ENCODE results near the gene TKTL2. TPM values are rescaled to one million over a fixed set of nuclear protein-coding genes. Genes with fewer than 3 reads are reported as not detected.

Gene TKTL2, protein sequence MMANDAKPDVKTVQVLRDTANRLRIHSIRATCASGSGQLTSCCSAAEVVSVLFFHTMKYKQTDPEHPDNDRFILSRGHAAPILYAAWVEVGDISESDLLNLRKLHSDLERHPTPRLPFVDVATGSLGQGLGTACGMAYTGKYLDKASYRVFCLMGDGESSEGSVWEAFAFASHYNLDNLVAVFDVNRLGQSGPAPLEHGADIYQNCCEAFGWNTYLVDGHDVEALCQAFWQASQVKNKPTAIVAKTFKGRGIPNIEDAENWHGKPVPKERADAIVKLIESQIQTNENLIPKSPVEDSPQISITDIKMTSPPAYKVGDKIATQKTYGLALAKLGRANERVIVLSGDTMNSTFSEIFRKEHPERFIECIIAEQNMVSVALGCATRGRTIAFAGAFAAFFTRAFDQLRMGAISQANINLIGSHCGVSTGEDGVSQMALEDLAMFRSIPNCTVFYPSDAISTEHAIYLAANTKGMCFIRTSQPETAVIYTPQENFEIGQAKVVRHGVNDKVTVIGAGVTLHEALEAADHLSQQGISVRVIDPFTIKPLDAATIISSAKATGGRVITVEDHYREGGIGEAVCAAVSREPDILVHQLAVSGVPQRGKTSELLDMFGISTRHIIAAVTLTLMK
- total RNA-seq = not detected

- no peaks in the 10 kb centered on the region for H3K9me3 Mint-ChIP-seq (ENCODE audit: insufficient read depth)
- H3K27me3 Mint-ChIP-seq (ENCODE audit: low read depth) = peaks cover 4% of the 10 kb centered on the region
- no peaks in the 10 kb centered on the region for H3K4me1 Mint-ChIP-seq (ENCODE audit: low read depth)
- DNase-seq (no peak), ATAC-seq (no peak)
- no peak within 1 kb of the TSS for H3K4me3 Mint-ChIP-seq
- no peaks in the 10 kb centered on the region for H3K36me3 Mint-ChIP-seq (ENCODE audit: low read depth)
- H3K27ac Mint-ChIP-seq = no peak within 1 kb of the TSS
- POLR2A ChIA-PET = no interaction called here
- CTCF ChIA-PET = no interaction called here
Observed at GRCh38 chr4:163473576-163473975, at the start of gene TKTL2. TKTL2 (minus strand) TSS chr4:163473754; CDS start chr4:163473734, 20 bp downstream.

DNA sequence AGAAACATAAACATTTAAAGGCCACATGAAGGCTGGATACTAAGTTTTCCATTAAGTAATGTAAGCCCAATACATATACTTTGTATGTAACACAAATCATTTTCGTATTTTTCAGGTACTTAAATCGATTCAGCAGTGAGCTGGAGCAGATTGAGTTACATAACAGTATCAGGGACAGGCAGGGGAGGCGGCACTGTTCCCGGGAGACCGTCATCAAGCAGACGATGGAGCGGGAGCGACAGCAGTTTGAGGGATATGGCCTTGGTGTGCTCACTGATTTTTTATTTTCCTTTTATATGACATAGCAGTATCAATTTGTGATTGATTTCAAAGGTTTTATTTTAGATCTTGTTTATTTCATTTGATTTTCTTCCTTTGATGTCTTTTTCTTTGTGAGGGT lies 41.6 kb upstream of the TKTL2 start:
- ATAC-seq (no peak), DNase-seq (no peak)
- POLR2A ChIA-PET = no interaction called here
- CTCF ChIA-PET = no interaction called here
- Mint-ChIP-seq H3K4me1 (ENCODE audit: low read depth) (peaks cover 1% of the 10 kb centered on the region), H3K27ac (peak overlapping the region; percentile 5), H3K9me3 (ENCODE audit: insufficient read depth) (no peaks in the 10 kb centered on the region), H3K4me3 (no peak overlapping the region), H3K36me3 (ENCODE audit: low read depth) (peaks cover 51% of the 10 kb centered on the region), H3K27me3 (ENCODE audit: low read depth) (no peaks in the 10 kb centered on the region)

GRCh38 chr4:163505374-163505773 lies 31.8 kb upstream of the TKTL2 start:
- DNase-seq (no peak), ATAC-seq (no peak)
- Mint-ChIP-seq H3K4me1 (ENCODE audit: low read depth) (peaks cover 16% of the 10 kb centered on the region), H3K27me3 (ENCODE audit: low read depth) (no peaks in the 10 kb centered on the region), H3K36me3 (ENCODE audit: low read depth) (peaks cover 38% of the 10 kb centered on the region), H3K9me3 (ENCODE audit: insufficient read depth) (peaks cover 3% of the 10 kb centered on the region), H3K4me3 (no peak overlapping the region), H3K27ac (no peak overlapping the region)
- ChIA-PET CTCF (interaction anchor here (0.6 to 1.0 kb wide), 2 partner anchors 9 to 36 kb away, joined by 3 read pairs; no protein-coding TSS in a partner anchor), POLR2A (no interaction called here)

DNA sequence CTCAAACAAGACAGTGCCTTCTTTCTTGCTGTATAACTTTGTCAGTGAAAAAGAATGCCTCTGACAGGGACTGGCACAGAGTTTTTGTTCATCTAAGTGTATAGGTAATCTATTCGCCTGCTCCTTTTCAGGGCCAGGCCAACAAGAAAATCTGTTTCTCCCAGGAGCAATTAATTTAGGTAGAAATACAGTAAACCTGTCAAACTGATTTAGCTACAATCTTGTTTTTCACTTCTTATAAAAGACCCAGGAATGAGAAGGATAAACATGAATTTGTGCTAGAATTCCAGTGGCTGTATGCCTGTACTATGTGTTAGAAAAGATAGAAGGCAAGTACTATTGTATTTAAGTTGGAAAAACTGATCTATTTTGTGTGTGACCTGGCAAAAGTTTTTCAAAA lies 27.0 kb upstream of the TKTL2 start:
- Mint-ChIP-seq H3K36me3 (ENCODE audit: low read depth) (peaks cover 35% of the 10 kb centered on the region), H3K4me1 (ENCODE audit: low read depth) (peaks cover 34% of the 10 kb centered on the region), H3K27ac (no peak overlapping the region), H3K9me3 (ENCODE audit: insufficient read depth) (peaks cover 3% of the 10 kb centered on the region), H3K4me3 (no peak overlapping the region), H3K27me3 (ENCODE audit: low read depth) (no peaks in the 10 kb centered on the region)
- no peak for DNase-seq
- no peak for ATAC-seq
- POLR2A ChIA-PET = no interaction called here
- CTCF ChIA-PET = interaction anchor here (1.6 kb wide), 1 partner anchor 9 kb away, joined by 3 read pairs; no protein-coding TSS in a partner anchor

- ATAC-seq (no peak), DNase-seq (no peak)
- ChIA-PET POLR2A (interaction anchor here (0.7 to 1.0 kb wide), 3 partner anchors 93 to 330 kb away, joined by 3 to 4 read pairs (median 3); partner anchors contain the start of gene NAF1), CTCF (interaction anchor here (0.8 to 1.8 kb wide), 5 partner anchors 9 to 54 kb away, joined by 3 to 5 read pairs (median 3); no protein-coding TSS in a partner anchor)
- Mint-ChIP-seq H3K4me1 (ENCODE audit: low read depth) (peaks cover 38% of the 10 kb centered on the region), H3K36me3 (ENCODE audit: low read depth) (peaks cover 25% of the 10 kb centered on the region), H3K4me3 (peak overlapping the region; percentile 78), H3K27ac (peak overlapping the region; percentile 73), H3K27me3 (ENCODE audit: low read depth) (no peaks in the 10 kb centered on the region), H3K9me3 (ENCODE audit: insufficient read depth) (no peaks in the 10 kb centered on the region)
Observed at GRCh38 chr4:163495900-163496299, 22.3 kb upstream of the TKTL2 start.

DNA sequence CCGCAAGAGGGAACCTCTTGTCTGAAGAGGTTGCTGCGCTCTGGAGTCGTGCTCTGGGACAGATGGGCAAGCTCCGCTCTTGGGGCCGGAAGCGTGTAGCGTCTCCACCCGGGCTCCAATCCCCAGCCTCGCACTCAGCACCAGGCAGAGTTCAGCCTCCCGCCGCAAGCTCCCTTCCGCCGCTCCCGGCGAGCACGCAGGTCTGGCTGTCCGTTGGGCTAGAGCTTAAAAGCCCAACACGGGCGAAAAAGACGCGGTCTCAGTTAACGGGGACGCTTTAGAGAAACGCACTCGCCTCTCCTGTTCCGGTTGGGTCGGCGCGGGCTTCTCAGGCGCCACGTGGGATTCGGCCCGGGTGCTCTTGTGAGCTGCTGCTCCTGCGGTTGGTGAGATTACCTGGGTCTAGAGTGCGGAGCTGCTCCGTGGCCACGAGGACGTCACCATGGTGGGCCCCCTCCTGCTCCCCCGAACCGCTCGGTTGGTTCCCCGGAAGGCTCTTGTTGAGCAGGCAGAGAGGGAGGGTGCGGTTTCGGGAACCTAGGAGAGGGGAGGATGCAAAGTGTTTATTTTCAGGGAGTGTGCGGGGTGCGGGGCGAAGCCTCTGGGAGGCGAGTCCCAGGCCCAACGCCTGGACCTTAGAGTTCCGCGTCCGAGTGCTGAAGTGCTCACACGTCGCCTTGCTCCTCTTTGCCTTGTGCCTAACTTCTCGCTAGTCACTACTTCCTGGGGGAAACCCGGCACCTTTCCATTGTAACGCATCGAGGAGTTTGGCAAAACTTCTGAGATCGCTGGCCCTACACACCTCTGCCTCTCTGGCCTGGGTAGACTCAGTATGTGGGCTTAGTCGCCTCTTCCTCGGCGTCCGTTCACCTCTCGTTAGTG lies 21.0 kb upstream of the TKTL2 start, which contains the start of gene TMA16:
TMA16 (plus strand) TSS at position 331 of the 882 bp plus-strand sequence; CDS start at position 443, 112 bp downstream.
- H3K4me3 Mint-ChIP-seq = peak within 1 kb of the TSS; percentile 100
- peak within 1 kb of the TSS; percentile 99 for H3K27ac Mint-ChIP-seq
- ChIA-PET POLR2A (interaction anchor here (0.6 to 1.7 kb wide), 13 partner anchors 9 to 67 kb away, joined by 3 to 6 read pairs (median 4); no protein-coding TSS in a partner anchor), CTCF (interaction anchor here (0.6 to 3.4 kb wide), 7 partner anchors 9 to 61 kb away, joined by 3 to 35 read pairs (median 4); no protein-coding TSS in a partner anchor)
- ATAC-seq (peak; percentile 91), DNase-seq (peak; percentile 91)
- peaks cover 8% of the 10 kb centered on the region for H3K27me3 Mint-ChIP-seq (ENCODE audit: low read depth)
- H3K4me1 Mint-ChIP-seq (ENCODE audit: low read depth) = peaks cover 35% of the 10 kb centered on the region
- H3K9me3 Mint-ChIP-seq (ENCODE audit: insufficient read depth) = no peaks in the 10 kb centered on the region
- peaks cover 21% of the 10 kb centered on the region for H3K36me3 Mint-ChIP-seq (ENCODE audit: low read depth)

- Mint-ChIP-seq H3K4me3 (peak overlapping the region; percentile 100), H3K4me1 (ENCODE audit: low read depth) (peaks cover 35% of the 10 kb centered on the region), H3K9me3 (ENCODE audit: insufficient read depth) (no peaks in the 10 kb centered on the region), H3K27me3 (ENCODE audit: low read depth) (peaks cover 11% of the 10 kb centered on the region), H3K36me3 (ENCODE audit: low read depth) (peaks cover 21% of the 10 kb centered on the region), H3K27ac (peak overlapping the region; percentile 99)
- CTCF ChIA-PET = interaction anchor here (0.6 to 3.4 kb wide), 7 partner anchors 8 to 62 kb away, joined by 3 to 35 read pairs (median 4); no protein-coding TSS in a partner anchor
- POLR2A ChIA-PET = interaction anchor here (0.6 to 1.7 kb wide), 13 partner anchors 8 to 68 kb away, joined by 3 to 6 read pairs (median 4); no protein-coding TSS in a partner anchor
- DNase-seq (no peak), ATAC-seq (peak; percentile 61)
Observed at GRCh38 chr4:163493643-163494359, 20.2 kb upstream of the TKTL2 start.

DNA sequence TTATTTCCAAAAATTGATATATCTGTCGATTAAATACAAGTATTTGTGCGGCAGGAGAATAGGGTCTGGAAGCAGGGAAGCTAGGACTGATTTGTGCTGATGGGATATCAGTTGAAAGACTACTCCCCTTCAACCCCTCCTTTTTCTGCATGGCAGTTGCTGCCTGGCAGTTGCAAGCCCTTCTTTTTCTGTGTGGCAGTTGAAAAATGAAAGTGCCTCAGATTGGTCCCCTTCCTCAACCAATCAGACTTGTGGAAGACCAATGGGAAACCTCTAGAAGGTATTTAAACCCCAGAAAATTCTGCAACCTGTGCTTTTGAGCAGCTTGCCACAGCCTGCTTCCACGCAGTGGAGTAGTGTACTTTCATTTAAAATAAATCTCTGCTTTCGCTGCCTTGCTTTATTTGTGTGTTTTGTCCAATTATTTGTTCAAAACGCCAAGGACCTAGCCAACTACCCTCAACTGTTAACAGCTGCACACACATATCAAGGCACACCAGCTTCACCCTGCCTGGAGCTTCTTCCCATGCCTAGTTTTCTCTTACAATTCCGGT lies 19.5 kb upstream of the TKTL2 start:
- H3K36me3 Mint-ChIP-seq (ENCODE audit: low read depth) = peaks cover 19% of the 10 kb centered on the region
- H3K4me3 Mint-ChIP-seq = peak overlapping the region; percentile 100
- H3K27me3 Mint-ChIP-seq (ENCODE audit: low read depth) = peaks cover 16% of the 10 kb centered on the region
- no peaks in the 10 kb centered on the region for H3K9me3 Mint-ChIP-seq (ENCODE audit: insufficient read depth)
- peak overlapping the region; percentile 99 for H3K27ac Mint-ChIP-seq
- no peak for ATAC-seq
- DNase-seq = no peak
- CTCF ChIA-PET = interaction anchor here (1.6 to 3.4 kb wide), 2 partner anchors 9 to 56 kb away, joined by 5 to 35 read pairs; no protein-coding TSS in a partner anchor
- H3K4me1 Mint-ChIP-seq (ENCODE audit: low read depth) = peaks cover 35% of the 10 kb centered on the region
- POLR2A ChIA-PET = no interaction called here

DNA sequence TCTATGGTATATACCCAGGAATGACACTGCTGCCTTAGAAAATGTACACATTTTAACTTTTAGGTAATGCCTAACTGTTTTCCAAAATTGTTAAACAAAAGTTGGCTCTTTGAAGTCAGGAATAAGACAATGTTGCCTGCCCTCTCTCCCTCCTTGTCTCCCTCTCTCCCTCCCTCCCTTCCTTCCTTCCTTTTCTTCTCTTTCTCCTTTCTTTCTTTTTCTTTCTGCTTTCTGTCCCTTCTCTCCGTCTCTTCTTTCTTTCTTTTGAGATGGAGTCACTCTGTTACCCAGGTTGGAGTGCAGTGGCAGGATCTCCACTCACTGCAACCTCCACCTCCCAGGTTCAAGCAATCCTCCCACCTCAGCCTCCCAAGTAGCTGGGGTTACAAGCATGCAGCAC lies 16.4 kb upstream of the TKTL2 start:
- ChIA-PET POLR2A (no interaction called here), CTCF (no interaction called here)
- H3K36me3 Mint-ChIP-seq (ENCODE audit: low read depth) = peaks cover 4% of the 10 kb centered on the region
- peaks cover 15% of the 10 kb centered on the region for H3K4me1 Mint-ChIP-seq (ENCODE audit: low read depth)
- H3K4me3 Mint-ChIP-seq = no peak overlapping the region
- ATAC-seq (no peak), DNase-seq (no peak)
- peaks cover 29% of the 10 kb centered on the region for H3K27me3 Mint-ChIP-seq (ENCODE audit: low read depth)
- no peak overlapping the region for H3K27ac Mint-ChIP-seq
- no peaks in the 10 kb centered on the region for H3K9me3 Mint-ChIP-seq (ENCODE audit: insufficient read depth)

- Mint-ChIP-seq H3K36me3 (ENCODE audit: low read depth) (no peaks in the 10 kb centered on the region), H3K27me3 (ENCODE audit: low read depth) (peaks cover 34% of the 10 kb centered on the region), H3K27ac (no peak overlapping the region), H3K9me3 (ENCODE audit: insufficient read depth) (no peaks in the 10 kb centered on the region), H3K4me1 (ENCODE audit: low read depth) (no peaks in the 10 kb centered on the region), H3K4me3 (no peak overlapping the region)
- ChIA-PET POLR2A (interaction anchor here (1.5 kb wide), 1 partner anchor 8 kb away, joined by 6 read pairs; the partner anchor contains the start of gene TMA16), CTCF (interaction anchor here (0.8 to 4.2 kb wide), 5 partner anchors 8 to 69 kb away, joined by 3 to 76 read pairs (median 5); partner anchors contain the start of gene TMA16)
- DNase-seq (no peak), ATAC-seq (no peak)
Observed at GRCh38 chr4:163486321-163486720, 12.8 kb upstream of the TKTL2 start.
